HL-60 (cell line): ENCODE data around the gene MYCBPAP.

Source experiments
- DNase-seq, 2 experiments: peaks; one replicate each; pipeline ENCODE4 v3.0.0-alpha.2; 2010 to 2020; ENCODE audit warnings: low read depth in 1 of 2, low spot score in 1 of 2
- H3K27ac ChIP-seq: fragments of 250-450 bp; sonication (Bioruptor Pico); replicated peaks from 2 replicates; pipeline ENCODE4 v1.5.1; 2020; ENCODE audit warnings: mild to moderate bottlenecking, moderate library complexity
- H3K27me3 ChIP-seq: fragments of 250-450 bp; sonication (Bioruptor Pico); 2 replicates; pipeline ENCODE4 v1.5.1; 2021; ENCODE audit warnings: mild to moderate bottlenecking, moderate library complexity; ENCODE audit not compliant: insufficient read depth, poor library complexity, severe bottlenecking
- H3K4me3 ChIP-seq: replicated peaks from 2 replicates; pipeline ENCODE4 v1.5.1; 2011; ENCODE audit warnings: mild to moderate bottlenecking, control low read depth, low read length; ENCODE audit not compliant: insufficient read depth
- CTCF ChIP-seq: IDR thresholded peaks from one replicate; pipeline ENCODE4 v1.5.1; 2011; ENCODE audit warnings: low read length, control low read depth, inconsistent platforms; ENCODE audit not compliant: insufficient read depth
- GABPA ChIP-seq: IDR thresholded peaks from 2 replicates; pipeline ENCODE4 v1.6.1; 2012; ENCODE audit warnings: low read depth
- POLR2AphosphoS5 ChIP-seq: IDR thresholded peaks from 2 replicates; pipeline ENCODE4 v1.6.1; 2012; ENCODE audit warnings: low read depth
- REST ChIP-seq: IDR thresholded peaks from 2 replicates; pipeline ENCODE4 v1.6.1; 2012; ENCODE audit warnings: low read depth; ENCODE audit not compliant: insufficient replicate concordance
- SPI1 ChIP-seq: IDR thresholded peaks from 2 replicates; pipeline ENCODE4 v1.6.1; 2012; ENCODE audit warnings: low read depth, mild to moderate bottlenecking, borderline replicate concordance

Gene MYCBPAP

DNA sequence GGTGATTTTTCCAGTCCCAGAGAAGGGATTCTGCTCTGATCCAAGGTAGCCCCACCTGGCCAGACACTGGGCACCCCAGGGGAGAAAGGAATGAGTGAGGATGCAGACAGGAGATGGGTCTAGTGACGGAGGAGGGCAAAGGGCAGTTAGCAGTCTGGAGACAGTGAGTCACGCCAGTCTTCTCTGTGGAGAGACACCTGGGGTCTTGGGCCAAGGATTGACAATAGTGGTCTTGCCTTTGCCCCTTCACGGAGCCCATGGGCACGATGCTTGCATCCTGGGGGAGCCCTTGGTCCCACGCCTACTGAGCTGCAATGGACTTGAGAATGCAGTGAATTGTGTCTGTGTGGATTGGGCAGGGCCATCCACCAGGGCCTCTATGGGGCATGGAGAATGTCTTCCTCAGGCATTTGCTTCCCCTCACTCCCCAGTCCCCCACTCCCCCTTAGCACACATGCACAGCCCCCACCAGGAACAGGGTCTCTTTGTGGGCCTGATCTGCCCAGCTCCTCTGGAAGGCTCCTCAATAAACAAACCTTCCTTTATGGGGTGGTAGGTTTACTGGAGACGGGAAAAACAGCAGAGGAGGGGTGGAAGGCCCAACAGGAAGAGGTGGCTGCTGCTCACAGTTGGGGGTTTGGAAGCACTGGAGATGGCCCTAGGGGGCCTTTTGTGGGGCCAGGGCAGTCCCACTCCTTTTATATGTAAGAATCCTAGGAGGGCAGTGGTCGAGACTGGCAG, 41.0 kb upstream of the MYCBPAP start:
- DNase-seq: no peak
- Histone ChIP-seq H3K27ac (no peak overlapping the region), H3K27me3 (peaks cover 23% of the 10 kb centered on the region), H3K4me3 (no peak overlapping the region)
- TF ChIP-seq REST: no peak
- no peak for TF ChIP-seq GABPA
- TF ChIP-seq SPI1: no peak
- TF ChIP-seq CTCF: no peak
- TF ChIP-seq POLR2AphosphoS5: no peak

DNA sequence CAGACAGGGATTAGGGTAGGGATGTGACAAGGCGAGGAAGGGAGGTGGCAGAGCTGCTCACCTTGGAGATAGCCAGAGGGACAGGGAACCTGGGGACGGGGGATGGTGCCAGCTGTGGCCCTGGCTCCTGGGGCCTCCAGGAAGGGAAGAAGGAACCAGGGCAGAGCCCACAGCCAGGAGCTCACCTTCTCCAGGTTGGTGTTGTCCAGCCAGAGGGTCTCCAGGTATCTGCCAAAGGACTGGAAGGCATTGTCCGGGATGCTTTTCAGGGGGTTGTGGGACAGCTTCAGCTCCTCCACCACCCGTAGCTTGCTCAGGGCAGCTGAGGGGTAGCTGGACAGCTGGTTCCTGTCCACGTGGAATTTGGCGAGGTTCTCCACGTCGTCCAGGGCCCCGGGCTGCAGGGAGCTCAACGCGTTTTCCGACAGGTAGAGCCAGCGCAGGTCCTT, 40.4 kb upstream of the MYCBPAP start:
- TF ChIP-seq REST (no peak), POLR2AphosphoS5 (no peak), GABPA (no peak), CTCF (no peak), SPI1 (no peak)
- Histone ChIP-seq H3K27ac (no peak overlapping the region), H3K4me3 (no peak overlapping the region), H3K27me3 (peaks cover 23% of the 10 kb centered on the region)
- no peak for DNase-seq

DNA sequence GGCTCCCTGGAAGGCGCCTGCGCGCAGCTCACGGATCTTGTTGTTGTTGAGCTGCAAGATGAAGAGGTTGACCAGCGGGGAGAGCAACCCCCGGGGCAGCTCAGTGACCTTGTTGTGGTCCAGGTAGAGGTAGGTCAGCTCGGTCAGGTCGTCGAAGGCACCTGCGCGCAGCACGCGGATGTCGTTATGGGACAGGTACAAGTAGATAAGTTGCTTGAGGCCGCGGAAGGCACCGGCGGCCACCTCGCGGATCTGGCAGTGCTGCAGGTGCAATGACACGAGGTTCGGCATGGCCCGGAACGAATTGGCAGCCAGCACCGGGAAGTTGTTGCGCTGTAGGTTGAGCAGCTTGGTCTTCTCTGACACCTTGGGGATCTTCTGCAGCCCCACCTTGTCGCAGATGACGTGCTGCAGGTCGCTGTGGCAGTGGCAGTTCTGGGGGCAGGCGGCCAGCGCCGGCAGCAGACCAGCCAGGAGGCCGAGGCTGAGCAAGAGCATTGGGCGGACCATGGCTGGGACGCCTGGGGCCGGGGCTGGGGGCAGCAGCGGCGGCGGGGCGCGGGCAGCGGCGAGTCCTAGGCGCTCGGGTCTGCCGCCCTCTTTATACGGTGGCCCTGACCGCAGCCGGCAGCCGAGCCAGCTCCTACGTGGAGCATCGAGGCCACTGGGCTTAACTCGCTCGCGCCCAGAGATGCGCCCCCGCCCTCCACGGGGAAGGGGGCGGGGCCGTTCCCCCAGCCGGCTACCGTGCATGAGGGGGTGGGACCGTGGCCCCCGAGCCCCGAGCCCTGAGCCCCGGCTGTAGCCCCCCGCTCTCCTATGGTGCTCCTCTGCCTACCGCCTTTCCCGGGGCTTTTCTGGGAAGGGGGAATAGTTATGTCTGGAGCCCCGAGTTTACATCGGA, 39.7 kb upstream of the MYCBPAP start, which contains the start of gene CHAD:
TSS of gene CHAD (minus strand) at position 577 of the 904 bp plus-strand sequence. CDS start at position 510, 67 bp downstream.
- Histone ChIP-seq H3K27ac (no peak within 1 kb of the TSS), H3K4me3 (no peak within 1 kb of the TSS), H3K27me3 (peaks cover 23% of the 10 kb centered on the region)
- DNase-seq: no peak
- TF ChIP-seq CTCF (no peak), SPI1 (no peak), GABPA (no peak), POLR2AphosphoS5 (no peak), REST (no peak)
